PC-3 (cell line): ENCODE measurements around the gene CLDN20.

ENCODE experiments used
- EZH2 ChIP-seq: fragments of 300-600 bp; sonication (generic); IDR thresholded peaks from one replicate; pipeline ENCODE4 v1.6.1; 2017; ENCODE audit warnings: antibody characterized with exemption, mild to moderate bottlenecking, low read length; ENCODE audit not compliant: unreplicated experiment
- EZH2phosphoT487 ChIP-seq: fragments of 300-600 bp; sonication (generic); IDR thresholded peaks from 2 replicates; pipeline ENCODE4 v1.6.1; 2018; ENCODE audit warnings: mild to moderate bottlenecking, antibody characterized with exemption, low read length, borderline replicate concordance
- TF ChIP-seq, protein P1 (sequence below): fragments of 300-600 bp; sonication (generic); conservative IDR thresholded peaks from 2 replicates; pipeline ENCODE4 v1.5.1; 2017; ENCODE audit warnings: antibody characterized with exemption, low read depth, mild to moderate bottlenecking, low read length

DNA sequence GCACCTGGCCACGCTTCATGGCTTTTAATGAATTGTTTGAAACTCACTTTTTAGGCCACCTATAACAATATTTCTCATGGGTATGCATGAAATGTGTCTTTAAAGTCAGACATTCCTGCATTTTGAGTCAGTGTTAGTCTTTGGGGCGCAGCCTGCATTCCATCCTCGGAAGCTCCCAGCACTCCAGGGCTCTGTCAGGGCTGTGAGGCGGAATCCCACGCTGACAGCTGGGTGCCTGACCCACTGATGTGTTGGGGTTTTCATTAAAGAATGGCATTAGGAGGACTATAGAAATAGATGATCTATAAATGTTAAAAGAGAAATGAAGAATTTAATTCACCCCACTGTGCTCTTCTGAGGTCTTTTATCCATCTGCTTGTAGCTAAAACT lies 16.2 kb upstream of the CLDN20 start:
- TF ChIP-seq, protein P1, sequence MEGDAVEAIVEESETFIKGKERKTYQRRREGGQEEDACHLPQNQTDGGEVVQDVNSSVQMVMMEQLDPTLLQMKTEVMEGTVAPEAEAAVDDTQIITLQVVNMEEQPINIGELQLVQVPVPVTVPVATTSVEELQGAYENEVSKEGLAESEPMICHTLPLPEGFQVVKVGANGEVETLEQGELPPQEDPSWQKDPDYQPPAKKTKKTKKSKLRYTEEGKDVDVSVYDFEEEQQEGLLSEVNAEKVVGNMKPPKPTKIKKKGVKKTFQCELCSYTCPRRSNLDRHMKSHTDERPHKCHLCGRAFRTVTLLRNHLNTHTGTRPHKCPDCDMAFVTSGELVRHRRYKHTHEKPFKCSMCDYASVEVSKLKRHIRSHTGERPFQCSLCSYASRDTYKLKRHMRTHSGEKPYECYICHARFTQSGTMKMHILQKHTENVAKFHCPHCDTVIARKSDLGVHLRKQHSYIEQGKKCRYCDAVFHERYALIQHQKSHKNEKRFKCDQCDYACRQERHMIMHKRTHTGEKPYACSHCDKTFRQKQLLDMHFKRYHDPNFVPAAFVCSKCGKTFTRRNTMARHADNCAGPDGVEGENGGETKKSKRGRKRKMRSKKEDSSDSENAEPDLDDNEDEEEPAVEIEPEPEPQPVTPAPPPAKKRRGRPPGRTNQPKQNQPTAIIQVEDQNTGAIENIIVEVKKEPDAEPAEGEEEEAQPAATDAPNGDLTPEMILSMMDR, result no peak
- TF ChIP-seq EZH2 (no peak), EZH2phosphoT487 (no peak)
